Mesendoderm (in vitro differentiated cells): Measurements from ENCODE around the gene EIF1. TPM values are rescaled to one million over a fixed set of nuclear protein-coding genes. Genes with fewer than 3 reads are reported as not detected.

Source experiments
- small RNA-seq: library from polyadenylated mRNA; stranded (forward); fragments of <200 nt; extraction: miRNeasy Mini kit (QIAGEN cat#:217004); gene quantifications from one replicate; pipeline ENCODE3, GENCODE V24; 2013; ENCODE audit not compliant: insufficient read depth

The EIF1 gene

Small RNA genes lying within 50 kb of the gene (small RNA-seq; reads per million reads assigned to genes)
- not detected for gene RN7SL399P
- gene RNA5SP442 = 4.8 reads per million, percentile 69 among the genes with 10 or more reads in this experiment
